ENCODE results near the gene RAB40C.

The RAB40C gene, protein sequence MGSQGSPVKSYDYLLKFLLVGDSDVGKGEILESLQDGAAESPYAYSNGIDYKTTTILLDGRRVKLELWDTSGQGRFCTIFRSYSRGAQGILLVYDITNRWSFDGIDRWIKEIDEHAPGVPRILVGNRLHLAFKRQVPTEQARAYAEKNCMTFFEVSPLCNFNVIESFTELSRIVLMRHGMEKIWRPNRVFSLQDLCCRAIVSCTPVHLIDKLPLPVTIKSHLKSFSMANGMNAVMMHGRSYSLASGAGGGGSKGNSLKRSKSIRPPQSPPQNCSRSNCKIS

GRCh38 chr16:589658-590187, at the start of gene RAB40C:
TSS of gene RAB40C (plus strand) at chr16:590066. CDS start at chr16:590292, 226 bp downstream.
- peak; percentile 98 to 99 (median 99) for DNase-seq (ENCODE audit: low read depth in 3 of 3)

DNA sequence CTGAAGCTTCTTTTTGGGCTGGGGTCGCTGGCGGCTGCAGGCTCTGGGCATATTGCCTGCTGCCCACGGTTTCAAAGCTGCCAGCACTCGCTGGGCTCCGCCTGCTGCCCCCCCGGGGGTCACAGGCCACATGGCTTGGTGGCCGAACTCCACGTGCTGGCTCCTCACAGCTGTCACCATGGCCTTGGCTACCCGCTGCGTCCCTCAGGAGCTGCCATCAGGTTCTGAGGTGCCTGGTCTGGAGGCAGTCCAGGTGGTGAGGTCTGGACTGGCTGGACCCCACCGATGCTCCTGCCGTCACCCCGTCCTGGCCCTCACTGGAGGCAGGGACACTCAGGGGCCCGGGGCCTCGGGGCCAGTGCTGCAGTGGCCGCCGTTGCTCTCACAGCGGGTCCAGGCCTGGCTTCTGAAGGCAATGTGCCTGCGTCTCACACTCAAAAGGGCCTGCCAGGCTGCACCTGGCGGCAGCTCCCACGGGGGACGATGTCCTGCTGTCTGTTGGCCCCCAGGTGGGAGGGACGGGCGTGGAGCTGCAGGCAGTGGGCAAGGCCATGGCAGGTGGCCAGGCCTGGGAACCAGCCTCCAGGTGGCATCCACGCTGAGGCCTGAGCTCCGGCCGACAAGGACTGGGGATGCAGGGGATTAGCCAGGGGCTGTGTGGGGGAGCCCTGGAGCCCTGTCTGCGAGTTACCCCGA, 49.1 kb upstream of the RAB40C start:
- no peak for DNase-seq (ENCODE audit: low read depth in 3 of 3)

GRCh38 chr16:543301-544164, 46.3 kb upstream of the RAB40C start:
- no peak for DNase-seq (ENCODE audit: low read depth in 3 of 3)

- DNase-seq (ENCODE audit: low read depth in 3 of 3) = no peak
Observed at GRCh38 chr16:544517-544916, 45.3 kb upstream of the RAB40C start.

DNA sequence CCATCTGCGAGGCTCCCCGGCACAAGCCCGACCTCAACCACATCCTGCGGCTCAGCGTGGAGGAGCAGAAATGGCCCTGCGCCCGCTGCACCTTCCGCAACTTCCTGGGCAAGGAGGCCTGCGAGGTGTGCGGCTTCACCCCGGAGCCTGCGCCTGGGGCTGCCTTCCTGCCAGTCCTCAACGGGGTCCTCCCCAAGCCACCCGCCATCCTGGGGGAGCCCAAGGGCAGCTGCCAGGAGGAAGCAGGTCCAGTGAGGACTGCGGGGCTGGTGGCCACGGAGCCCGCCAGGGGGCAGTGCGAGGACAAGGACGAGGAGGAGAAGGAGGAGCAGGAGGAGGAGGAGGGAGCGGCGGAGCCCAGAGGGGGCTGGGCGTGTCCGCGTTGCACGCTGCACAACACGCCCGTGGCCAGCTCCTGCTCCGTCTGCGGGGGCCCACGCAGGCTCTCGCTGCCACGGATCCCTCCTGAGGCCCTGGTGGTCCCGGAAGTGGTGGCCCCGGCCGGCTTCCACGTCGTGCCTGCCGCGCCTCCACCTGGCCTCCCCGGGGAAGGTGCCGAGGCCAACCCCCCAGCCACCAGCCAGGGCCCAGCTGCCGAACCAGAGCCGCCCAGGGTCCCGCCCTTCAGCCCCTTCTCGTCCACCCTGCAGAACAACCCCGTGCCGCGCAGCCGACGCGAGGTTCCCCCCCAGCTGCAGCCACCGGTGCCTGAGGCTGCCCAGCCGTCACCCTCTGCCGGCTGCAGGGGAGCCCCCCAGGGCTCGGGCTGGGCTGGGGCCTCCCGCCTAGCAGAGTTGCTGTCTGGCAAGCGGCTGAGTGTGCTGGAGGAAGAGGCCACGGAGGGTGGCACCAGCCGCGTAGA, 42.7 kb upstream of the RAB40C start:
- peak in 1 of 3 experiments; percentile 26 for DNase-seq (ENCODE audit: low read depth in 3 of 3)

DNA sequence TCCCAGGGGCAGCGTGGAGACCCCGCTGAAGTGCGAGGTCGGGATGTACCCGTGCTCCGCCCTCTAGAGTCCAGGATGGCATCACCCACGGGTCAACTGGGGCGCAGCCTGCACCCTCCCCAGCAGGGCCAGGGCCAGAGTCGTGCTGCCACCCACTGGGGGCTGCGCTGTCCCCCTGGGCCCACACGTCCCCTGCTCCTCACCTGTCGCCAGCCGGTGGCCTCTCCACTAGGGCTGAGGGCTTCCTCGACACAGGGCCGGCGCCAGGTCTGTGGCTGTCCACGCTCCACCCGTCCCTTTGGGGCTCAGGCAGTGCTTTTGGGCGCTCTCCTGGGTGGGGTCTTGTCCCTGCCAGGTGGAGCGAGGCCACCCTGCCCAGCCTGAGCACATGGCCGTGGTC, 41.3 kb upstream of the RAB40C start:
- DNase-seq (ENCODE audit: low read depth in 3 of 3) = no peak

- no peak for DNase-seq (ENCODE audit: low read depth in 3 of 3)
Observed at GRCh38 chr16:549544-550263, 40.2 kb upstream of the RAB40C start.

GRCh38 chr16:551210-551609, 38.7 kb upstream of the RAB40C start:
- DNase-seq (ENCODE audit: low read depth in 3 of 3) = no peak

DNA sequence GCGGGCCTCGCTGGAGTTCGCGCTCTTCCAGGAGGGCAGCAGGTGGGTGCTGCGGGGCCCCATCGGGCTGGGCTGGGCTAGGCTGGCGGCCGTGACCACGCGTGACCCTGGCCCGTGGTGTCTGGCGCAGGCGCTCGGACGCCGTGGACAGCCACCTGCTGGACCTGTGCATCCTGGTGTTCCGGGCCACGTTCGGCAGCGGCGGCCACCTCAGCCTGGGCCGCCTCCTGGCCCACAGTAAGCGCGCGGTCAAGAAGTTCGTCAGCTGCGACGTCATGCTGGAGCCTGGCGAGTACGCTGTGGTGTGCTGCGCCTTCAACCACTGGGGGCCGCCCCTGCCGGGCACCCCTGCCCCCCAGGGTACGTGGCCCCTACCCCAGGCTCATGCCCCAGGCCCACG, 37.7 kb upstream of the RAB40C start:
- DNase-seq (ENCODE audit: low read depth in 3 of 3) = no peak

GRCh38 chr16:553601-554296, 36.1 kb upstream of the RAB40C start:
- no peak for DNase-seq (ENCODE audit: low read depth in 3 of 3)

- DNase-seq (ENCODE audit: low read depth in 3 of 3) = no peak
Observed at GRCh38 chr16:554297-554621, 35.6 kb upstream of the RAB40C start.

DNA sequence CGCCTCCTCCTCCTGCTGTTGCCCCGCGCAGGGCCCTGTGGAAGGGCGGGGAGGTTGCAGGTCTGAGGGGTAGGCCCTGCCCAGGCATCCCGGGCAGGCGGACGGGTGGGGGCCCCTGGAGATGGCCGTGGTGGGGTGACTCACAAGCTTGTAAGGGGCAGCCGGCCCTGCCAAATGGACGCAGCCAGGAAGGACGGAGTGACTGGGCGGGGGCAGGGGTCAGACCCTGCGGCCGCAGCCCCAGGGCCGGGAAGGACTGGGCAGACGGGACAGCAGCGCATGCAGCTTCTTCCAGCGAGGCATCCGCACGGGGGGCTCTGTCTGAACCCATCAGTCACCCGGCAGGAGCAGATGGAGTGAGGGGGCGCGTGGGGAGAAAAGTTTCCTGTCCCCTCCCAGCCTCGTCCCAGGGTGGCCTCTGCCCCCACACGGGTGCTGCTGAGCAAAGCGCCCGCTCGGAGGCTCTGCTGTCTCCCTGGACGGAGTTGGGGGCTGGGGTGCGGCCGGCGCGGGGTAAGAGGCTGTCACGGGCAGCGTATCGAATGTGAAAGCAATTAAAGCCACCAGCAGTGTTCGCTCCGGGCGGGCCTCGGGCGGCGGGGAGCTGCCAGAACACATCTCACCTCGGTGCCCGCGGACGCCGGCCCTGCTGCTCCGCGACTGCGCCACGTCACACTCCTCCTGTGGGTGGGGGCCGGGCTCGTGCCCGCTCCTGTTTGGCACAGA, 35.1 kb upstream of the RAB40C start:
- no peak for DNase-seq (ENCODE audit: low read depth in 3 of 3)

DNA sequence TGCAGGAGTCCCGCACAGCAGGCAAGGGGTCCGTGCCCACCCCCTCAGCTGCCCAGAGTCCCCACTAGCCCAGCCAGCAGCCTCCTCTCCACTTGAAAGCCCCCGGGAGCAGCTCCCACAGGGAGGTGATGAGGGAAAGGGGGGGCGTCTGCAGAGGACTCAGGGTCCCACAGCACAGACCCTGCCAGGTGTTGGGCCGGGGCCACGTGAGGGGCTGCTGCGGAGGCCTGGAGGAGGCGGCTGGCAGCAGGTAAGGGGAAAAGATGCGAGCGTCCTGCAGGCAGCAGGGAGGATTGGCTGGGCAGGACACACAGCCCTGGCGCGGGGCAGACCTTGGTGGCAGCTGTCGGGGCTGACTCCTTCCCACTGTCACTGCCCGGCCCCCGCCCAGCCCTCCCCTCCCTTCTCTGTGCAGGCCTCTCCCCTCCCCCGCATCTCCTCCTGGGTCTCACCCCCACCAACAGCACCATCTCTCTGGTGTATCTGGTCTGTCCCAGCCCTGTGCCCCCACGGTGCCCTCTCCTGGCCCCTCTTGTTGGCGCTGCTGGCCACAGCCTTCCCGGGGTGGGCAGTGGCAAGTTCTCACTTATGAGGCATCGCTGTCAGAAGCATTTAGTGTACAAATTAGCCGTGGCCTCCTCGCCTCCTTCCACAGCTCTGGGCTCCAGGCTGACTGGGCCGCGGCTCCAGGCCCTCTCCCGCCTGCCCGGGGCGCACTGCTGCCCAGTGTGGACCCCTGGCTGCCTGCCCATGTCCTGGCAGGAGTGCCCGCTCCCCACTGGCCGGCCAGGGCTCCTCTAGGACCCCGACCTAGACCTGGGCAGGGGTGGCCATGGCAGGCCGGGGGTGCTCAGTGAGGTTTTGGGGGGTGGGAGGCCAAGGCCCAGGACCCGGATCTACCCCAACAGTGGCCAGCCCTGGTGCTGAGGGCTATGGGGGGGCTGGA, 34.1 kb upstream of the RAB40C start:
- no peak for DNase-seq (ENCODE audit: low read depth in 3 of 3)

- no peak for DNase-seq (ENCODE audit: low read depth in 3 of 3)
Observed at GRCh38 chr16:556474-557173, 33.2 kb upstream of the RAB40C start.

GRCh38 chr16:557463-558297, 32.2 kb upstream of the RAB40C start:
- DNase-seq (ENCODE audit: low read depth in 3 of 3) = no peak

GRCh38 chr16:558298-559020, 31.4 kb upstream of the RAB40C start:
- no peak for DNase-seq (ENCODE audit: low read depth in 3 of 3)

All from stimulated activated CD4-positive, alpha-beta T cell treated with anti-CD3 and anti-CD28 coated beads, TNF-alpha, amount 100 ng/mL, for 4 hours (primary cell).